ENCODE results near the gene LTB. TPM values are rescaled to one million over a fixed set of nuclear protein-coding genes. Genes with fewer than 3 reads are reported as not detected.
"Not testable (repeated sequence)": the region's sequence is repeated elsewhere in the genome, so short reads cannot be mapped to it uniquely, and the experiment has no call there.

Gene LTB
- total RNA-seq, 3 donors from 2014 or later: 0.96 to 1.0 TPM; not detected in 1

DNA sequence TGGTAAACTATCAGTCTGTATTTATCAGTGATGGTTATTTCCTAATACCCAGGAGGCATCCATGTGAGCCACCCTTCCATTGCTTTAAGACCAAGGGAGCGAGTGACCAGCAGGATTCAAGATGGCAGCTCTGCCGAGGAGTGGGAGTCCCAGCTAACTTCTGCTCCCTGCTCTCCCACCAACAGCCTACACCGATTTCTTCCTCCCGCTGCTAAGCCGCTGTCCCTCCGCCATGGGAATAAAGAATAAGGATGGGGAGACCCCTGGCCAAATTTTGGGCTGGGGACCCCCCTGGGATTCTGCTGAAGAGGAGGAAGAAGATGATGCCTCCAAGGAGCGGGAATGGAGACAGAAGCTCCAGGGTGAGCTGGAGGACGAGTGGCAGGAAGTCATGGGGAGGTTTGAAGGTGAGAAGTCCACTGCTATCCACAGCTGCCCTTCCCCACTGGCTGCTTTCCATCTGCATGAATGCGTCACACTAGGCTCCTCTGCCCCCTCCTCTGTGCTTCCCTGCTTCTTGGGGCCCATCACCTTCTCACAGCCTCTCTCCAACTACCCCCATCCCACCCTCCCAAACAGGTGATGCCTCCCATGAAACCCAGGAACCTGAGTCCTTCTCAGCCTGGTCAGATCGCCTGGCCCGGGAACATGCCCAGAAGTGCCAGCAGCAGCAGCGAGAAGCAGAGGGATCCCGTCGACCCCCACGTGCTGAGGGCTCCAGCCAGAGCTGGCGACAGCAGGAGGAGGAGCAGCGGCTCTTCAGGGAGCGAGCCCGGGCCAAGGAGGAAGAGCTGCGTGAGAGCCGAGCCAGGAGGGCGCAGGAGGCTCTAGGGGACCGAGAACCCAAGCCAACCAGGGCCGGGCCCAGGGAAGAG is 24.5 kb downstream of the LTB start:
- Histone ChIP-seq H3K4me1 (no peaks in the 10 kb centered on the region), H3K9me3 (no peaks in the 10 kb centered on the region), H3K4me3 (no peak overlapping the region), H3K27me3 (no peaks in the 10 kb centered on the region), H3K36me3 (no peaks in the 10 kb centered on the region), H3K27ac (peak overlapping the region in 1 of 2 donors; percentile 38)
- no peak for DNase-seq (ENCODE audit: low spot score in 2 of 2)
- intact Hi-C loops (cut with DNase I; ENCODE audit: low total_unique reads): no loop called here
- TF ChIP-seq, protein P1, sequence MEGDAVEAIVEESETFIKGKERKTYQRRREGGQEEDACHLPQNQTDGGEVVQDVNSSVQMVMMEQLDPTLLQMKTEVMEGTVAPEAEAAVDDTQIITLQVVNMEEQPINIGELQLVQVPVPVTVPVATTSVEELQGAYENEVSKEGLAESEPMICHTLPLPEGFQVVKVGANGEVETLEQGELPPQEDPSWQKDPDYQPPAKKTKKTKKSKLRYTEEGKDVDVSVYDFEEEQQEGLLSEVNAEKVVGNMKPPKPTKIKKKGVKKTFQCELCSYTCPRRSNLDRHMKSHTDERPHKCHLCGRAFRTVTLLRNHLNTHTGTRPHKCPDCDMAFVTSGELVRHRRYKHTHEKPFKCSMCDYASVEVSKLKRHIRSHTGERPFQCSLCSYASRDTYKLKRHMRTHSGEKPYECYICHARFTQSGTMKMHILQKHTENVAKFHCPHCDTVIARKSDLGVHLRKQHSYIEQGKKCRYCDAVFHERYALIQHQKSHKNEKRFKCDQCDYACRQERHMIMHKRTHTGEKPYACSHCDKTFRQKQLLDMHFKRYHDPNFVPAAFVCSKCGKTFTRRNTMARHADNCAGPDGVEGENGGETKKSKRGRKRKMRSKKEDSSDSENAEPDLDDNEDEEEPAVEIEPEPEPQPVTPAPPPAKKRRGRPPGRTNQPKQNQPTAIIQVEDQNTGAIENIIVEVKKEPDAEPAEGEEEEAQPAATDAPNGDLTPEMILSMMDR (IDR thresholded peaks at IDR 0.05): no peak
- TF ChIP-seq POLR2AphosphoS5 (IDR thresholded peaks at IDR 0.05): no peak
- no peak for TF ChIP-seq POLR2A (IDR thresholded peaks at IDR 0.05)

DNA sequence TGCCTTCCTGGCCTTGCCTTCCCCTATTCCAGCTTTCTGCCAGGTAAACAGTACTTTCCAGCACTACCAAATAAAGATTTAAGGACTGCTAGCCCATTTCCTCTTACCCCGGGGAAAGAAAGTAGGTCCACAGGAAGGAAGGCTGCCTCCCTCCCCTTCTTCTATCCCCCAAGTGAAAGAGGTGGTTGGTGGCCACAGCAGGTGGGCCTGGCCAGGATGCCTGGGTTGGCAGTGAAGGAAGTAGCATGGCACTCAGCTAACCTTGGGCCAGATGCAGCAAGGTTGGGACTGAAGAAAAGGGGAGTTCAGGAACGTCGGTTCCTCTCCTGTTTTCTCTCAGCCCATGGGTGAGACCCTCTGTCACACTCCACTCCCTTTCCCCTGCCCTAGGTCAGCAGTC is 25.9 kb downstream of the LTB start:
- Histone ChIP-seq H3K4me3 (no peak overlapping the region), H3K27me3 (no peaks in the 10 kb centered on the region), H3K4me1 (no peaks in the 10 kb centered on the region), H3K27ac (no peak overlapping the region), H3K9me3 (no peaks in the 10 kb centered on the region), H3K36me3 (no peaks in the 10 kb centered on the region)
- DNase-seq (ENCODE audit: low spot score in 2 of 2): no peak
- intact Hi-C loops (cut with DNase I; ENCODE audit: low total_unique reads): no loop called here
- no peak for TF ChIP-seq POLR2A (IDR thresholded peaks at IDR 0.05)
- TF ChIP-seq, protein P1 (IDR thresholded peaks at IDR 0.05): no peak
- no peak for TF ChIP-seq POLR2AphosphoS5 (IDR thresholded peaks at IDR 0.05)

DNA sequence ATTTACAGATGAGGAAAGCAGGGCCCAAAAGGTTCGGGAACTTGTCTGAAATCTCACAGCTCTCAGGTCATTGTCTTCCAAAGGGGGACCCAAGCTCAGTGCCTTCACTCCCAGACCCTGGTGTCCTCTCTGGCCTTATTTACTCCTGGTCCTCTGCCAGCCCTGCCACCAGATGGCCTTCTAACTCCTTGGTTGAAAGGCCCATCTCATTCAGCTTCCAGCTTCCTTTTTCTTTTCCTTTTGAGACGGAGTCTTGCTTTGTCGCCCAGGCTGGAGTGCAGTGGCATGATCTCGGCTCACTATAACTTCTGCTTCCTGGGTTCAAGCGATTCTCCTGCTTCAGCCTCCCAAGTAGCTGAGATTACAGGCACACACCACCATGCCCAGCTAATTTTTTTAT is 30.9 kb downstream of the LTB start:
- intact Hi-C loops (cut with DNase I; ENCODE audit: low total_unique reads); H3K9me3 ChIP-seq; H3K4me3 ChIP-seq; H3K4me1 ChIP-seq; H3K27me3 ChIP-seq; H3K36me3 ChIP-seq; DNase-seq (ENCODE audit: low spot score in 2 of 2); H3K27ac ChIP-seq: not testable (repeated sequence)
- TF ChIP-seq, protein P1 (IDR thresholded peaks at IDR 0.05): peak in 1 of 3 donors; percentile 13

DNA sequence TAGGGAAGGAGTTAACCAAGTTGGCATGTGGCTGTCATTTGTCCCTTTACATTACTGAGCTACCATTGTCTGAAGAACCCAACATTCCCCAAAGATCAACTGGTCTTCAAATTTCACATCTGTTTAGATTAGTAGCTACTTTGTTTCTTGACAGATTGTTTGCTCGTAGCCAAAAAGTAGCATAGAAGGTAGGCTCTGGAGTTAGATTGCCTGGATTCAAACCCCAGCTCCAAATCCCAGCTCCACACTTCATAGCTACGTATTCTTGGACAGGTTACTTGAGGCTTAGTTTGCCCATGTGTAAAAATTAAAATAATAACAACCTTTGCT is 33.7 kb downstream of the LTB start:
- Histone ChIP-seq H3K9me3 (no peaks in the 10 kb centered on the region), H3K27ac (peak overlapping the region; percentile 69 to 75), H3K27me3 (no peaks in the 10 kb centered on the region), H3K4me3 (peak overlapping the region in 2 of 3 donors; percentile 50 to 67), H3K36me3 (no peaks in the 10 kb centered on the region), H3K4me1 (peaks cover 0 to 6% of the 10 kb centered on the region in 2 donors)
- intact Hi-C loops (cut with DNase I; ENCODE audit: low total_unique reads): loop anchor here (5.0 kb wide), 1 partner anchor 44 kb away; the partner anchor contains the start of gene NCR3
- DNase-seq (ENCODE audit: low spot score in 2 of 2): no peak
- TF ChIP-seq POLR2A (IDR thresholded peaks at IDR 0.05) (no peak), POLR2AphosphoS5 (IDR thresholded peaks at IDR 0.05) (no peak)
- TF ChIP-seq, protein P1 (IDR thresholded peaks at IDR 0.05): no peak

DNA sequence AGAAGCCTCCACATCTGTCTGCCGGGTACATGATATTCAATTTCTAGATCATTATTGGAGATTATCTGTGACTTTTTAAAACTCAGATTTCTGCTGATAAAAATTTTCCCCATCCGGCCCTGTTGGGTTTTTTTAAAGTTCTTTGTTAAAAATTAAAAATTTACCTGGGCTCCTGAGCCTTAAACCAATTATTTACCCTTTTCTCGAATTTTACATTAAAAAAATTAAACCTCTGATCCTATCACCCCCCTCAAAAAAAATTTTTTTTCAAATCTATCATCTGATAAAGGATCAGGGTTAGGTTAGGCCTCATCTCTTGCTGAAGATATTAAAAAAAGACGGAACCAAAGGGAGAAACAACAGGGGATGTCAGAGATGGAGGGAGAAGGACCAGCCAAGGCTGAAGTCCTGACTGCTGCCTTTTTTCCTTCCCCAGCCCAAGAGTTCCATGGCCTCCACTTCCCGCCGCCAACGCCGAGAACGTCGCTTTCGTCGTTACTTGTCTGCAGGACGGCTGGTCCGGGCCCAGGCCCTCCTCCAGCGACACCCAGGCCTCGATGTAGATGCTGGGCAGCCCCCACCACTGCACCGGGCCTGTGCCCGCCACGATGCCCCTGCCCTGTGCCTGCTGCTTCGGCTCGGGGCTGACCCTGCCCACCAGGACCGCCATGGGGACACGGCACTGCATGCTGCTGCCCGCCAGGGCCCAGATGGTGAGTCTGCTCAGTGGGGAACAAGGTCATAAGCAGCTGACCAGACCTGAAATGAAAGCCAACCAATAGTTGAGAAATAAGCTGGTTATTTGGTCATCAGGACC is 34.3 kb downstream of the LTB start:
- TF ChIP-seq, protein P1 (IDR thresholded peaks at IDR 0.05): no peak
- no peak for TF ChIP-seq POLR2A (IDR thresholded peaks at IDR 0.05)
- TF ChIP-seq POLR2AphosphoS5 (IDR thresholded peaks at IDR 0.05): no peak
- Histone ChIP-seq H3K9me3 (no peaks in the 10 kb centered on the region), H3K36me3 (no peaks in the 10 kb centered on the region), H3K4me3 (peak overlapping the region; percentile 21 to 67 (median 50)), H3K27ac (peak overlapping the region; percentile 75 to 84), H3K4me1 (peaks cover 0 to 7% of the 10 kb centered on the region in 2 donors), H3K27me3 (no peaks in the 10 kb centered on the region)
- intact Hi-C loops (cut with DNase I; ENCODE audit: low total_unique reads): loop anchor here (5.0 kb wide), 1 partner anchor 44 kb away; the partner anchor contains the start of gene NCR3
- DNase-seq (ENCODE audit: low spot score in 2 of 2): no peak
